ENCODE results near the gene OSBPL2. TPM values are rescaled to one million over a fixed set of nuclear protein-coding genes. Genes with fewer than 3 reads are reported as not detected.

Gene OSBPL2
- polyA plus RNA-seq, 4 donors: 30.2 to 38.4 (median 34.5) TPM

- no peak for DNase-seq (ENCODE audit: low read depth in 4 of 4, low spot score in 3 of 4)
These were observed 32.5 kb upstream of the OSBPL2 start for GRCh38 chr20:62205618-62206387.

- no peak for DNase-seq (ENCODE audit: low read depth in 4 of 4, low spot score in 3 of 4)
These were observed 31.9 kb upstream of the OSBPL2 start for GRCh38 chr20:62206388-62206775.

DNA sequence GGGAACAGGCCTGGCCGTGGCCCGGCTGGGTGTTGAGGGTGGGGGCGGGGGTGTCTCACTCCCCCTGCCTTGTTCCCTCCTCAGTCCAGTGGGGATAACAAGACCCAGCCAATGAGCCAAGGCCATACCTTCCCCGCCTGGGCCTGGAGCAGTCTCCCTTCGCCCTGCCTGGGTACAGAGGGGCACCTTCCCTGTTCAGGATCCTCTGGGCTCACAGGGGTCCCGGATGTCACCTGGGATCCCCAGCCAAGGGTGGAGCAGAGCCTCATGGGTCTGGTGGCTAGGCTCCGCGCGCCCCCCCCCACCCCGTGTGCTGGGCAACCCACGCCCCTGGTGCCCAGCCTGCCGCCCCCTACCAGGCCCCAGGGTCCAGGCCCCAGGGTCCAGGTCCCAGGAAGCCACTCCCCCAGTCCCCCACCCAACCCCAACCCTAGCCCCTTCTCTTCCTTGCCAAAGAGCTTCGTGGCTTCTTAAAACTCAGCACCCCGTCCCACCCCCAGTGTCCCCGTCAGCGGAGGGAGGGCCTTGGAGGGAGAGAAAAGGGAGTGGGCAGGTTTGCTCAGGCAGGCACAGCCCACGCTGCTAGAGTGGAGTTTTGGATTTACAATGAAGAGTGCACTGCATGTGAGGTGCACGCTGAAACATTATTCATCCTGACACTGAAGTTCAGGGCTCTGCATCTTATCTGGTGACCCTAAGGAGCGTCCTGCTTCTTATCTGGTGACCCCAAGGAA, 30.1 kb upstream of the OSBPL2 start:
- DNase-seq (ENCODE audit: low read depth in 4 of 4, low spot score in 3 of 4): no peak

DNA sequence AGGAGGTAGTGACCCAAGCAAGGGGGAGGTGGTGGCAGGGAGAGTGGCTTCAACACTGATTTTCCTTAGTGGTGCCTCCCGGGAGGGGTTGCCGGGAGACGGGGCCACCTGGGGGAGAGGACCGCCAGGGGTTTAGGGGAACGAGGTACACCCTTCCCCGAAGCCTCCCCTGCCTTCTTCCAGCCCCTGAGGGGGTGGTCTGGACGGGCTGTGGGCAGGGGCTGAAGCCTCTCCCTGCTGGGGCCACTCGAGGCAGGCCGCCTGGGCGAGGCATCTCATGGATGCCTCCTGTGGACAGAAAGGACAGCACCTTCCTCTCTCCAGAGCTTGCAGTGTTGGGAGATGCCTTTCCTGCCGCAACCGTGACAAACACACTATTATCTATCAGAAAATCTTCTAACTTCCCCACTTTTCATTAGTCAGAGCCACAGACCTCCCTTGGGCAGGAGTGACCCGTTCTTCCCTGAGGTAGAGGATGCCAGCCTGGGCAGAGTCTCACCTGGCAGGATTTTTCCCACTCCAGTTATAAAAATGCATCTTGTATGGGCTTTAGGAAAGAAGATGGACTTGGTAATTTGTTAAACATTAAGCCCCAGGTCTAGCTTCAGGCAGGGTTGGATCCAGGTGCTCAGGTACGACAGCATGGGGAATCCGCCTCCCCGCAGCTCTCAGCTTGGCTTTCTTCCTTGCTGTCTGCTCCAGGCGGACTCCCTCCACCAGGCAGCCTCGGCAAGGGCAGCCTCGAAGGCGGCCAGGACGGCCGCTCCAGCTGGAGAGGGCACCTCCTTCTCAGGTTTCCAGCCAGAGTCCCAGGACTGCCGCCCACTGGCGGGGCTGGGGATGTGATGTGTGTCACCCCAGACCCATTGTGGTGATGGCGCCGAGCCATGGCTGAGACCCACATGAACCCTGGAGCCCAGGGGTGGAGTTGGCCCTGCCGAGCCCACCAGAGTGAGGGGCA, 29.2 kb upstream of the OSBPL2 start:
- DNase-seq (ENCODE audit: low read depth in 4 of 4, low spot score in 3 of 4): no peak

DNA sequence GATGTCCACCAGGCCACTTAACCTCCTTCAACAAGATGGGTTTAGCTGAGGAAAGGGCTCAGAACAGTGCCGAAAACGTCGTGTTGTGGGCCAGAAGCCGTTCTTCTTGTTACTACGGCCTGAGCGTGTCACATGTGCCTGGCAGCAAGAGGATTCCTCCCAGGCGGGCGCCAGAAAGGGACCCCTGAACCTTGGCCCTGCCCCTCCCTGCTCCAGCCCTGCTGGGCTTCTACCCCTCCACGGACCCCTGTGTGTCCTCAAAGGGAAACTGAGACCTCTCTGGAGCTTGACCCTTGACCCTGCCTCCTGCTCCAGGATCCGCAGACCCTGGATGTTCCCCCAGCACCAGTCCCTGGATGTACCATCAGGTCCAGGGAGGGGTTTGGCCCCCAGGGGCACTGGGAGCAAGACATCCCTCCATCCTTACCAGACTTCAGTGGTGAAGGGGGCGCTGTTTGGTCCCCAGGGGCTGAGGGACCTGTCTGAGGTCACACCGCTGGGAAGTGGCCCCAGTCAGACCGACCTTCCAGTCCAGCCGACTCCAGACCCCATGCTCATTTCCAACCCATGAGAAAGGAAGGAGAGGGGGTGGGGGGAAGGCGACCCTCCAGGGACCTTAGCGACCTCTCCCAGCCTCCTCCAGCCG, 28.3 kb upstream of the OSBPL2 start:
- DNase-seq (ENCODE audit: low read depth in 4 of 4, low spot score in 3 of 4): no peak

GRCh38 chr20:62210496-62210855, 27.8 kb upstream of the OSBPL2 start:
- no peak for DNase-seq (ENCODE audit: low read depth in 4 of 4, low spot score in 3 of 4)

GRCh38 chr20:62211216-62211615, 27.1 kb upstream of the OSBPL2 start:
- DNase-seq (ENCODE audit: low read depth in 4 of 4, low spot score in 3 of 4): no peak

GRCh38 chr20:62211769-62212288, 26.5 kb upstream of the OSBPL2 start:
- DNase-seq (ENCODE audit: low read depth in 4 of 4, low spot score in 3 of 4): no peak

DNA sequence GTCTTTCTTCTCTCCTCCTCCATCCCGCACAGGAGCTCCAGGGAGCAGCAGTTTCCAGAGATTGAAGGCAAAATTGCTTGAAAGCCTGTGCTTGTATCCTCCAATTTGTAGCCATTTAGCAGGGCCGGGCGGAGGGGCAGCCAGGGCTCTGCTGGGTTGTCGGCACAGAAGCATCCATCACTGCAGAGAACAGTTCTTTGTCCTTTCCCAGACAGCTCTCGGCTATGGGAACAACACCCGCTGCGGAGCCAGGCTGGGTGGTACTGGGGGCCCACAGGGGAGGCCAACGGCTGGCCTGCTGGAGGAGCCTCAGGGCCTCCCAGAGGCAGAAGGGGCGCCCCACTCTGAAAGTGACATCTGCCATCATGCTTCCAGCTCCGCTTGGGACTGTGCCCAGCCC, 26.0 kb upstream of the OSBPL2 start:
- no peak for DNase-seq (ENCODE audit: low read depth in 4 of 4, low spot score in 3 of 4)

DNA sequence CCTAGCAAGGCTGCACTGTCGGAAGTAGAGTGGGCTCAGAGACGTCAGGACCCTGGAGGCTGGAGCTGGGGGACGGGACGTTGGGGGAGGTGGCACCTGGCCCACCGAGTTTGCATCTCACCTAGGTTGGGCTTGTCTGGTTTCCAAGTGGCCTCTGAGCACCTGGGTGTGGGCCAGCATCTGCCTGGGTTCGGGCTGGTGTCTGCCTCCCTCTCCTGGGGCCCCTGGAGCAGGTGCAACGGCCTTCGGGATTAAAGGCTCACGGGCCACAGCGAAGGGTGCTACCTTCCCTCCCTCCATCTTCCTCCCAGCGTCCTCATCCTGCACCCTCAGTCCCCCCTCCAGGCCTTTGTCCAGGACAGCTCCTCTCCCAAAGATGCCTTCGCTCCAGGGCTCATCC, 24.3 kb upstream of the OSBPL2 start:
- DNase-seq (ENCODE audit: low read depth in 4 of 4, low spot score in 3 of 4): no peak

GRCh38 chr20:62215020-62215990, 23.0 kb upstream of the OSBPL2 start:
- DNase-seq (ENCODE audit: low read depth in 4 of 4, low spot score in 3 of 4): no peak

GRCh38 chr20:62215991-62216635, 22.2 kb upstream of the OSBPL2 start:
- DNase-seq (ENCODE audit: low read depth in 4 of 4, low spot score in 3 of 4): no peak

DNA sequence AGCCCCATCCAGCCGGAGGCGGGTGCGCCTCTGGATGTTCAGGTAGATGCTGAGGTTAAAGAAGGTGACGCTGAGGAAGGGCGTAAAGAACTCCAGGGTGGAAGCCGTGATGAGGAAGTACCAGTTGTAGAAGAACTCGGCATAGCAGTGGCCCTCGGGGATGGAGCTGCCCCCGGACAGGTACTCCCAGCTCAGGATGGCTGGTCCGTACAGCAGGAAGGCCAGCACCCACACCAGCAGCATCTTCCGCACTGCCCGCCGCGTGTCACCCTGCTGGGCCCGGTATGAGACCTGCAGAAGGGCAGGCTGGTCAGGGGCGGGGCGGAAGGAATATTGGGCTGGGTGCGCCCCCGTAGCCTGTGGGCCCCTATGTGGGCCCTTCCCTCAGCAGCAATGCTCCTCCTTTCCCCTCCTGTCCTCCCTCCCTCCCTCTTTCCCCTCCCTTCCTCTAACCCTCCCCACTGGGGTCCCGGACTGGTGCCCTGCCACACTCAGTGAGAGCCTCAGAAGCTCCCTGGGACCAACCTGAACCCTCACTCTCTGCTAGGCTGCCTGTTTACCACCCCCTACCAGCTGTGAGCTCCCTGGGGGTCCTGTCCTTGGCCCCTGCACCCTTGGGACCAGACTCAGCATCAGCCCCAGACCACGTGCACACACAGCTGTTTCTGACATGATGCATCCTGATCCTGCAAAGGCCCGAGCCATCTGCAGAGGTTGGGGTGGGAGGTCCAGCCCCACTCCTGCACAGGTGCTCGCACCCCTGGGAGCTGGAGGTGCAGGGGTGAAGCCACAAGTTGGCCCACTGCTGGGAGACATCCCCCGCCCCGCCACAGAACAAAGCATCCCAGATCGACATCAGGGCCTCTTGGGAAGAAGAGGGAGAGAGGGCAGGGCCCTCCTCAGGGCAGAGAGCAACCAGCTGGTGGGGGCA, 21.4 kb upstream of the OSBPL2 start:
- no peak for DNase-seq (ENCODE audit: low read depth in 4 of 4, low spot score in 3 of 4)

DNA sequence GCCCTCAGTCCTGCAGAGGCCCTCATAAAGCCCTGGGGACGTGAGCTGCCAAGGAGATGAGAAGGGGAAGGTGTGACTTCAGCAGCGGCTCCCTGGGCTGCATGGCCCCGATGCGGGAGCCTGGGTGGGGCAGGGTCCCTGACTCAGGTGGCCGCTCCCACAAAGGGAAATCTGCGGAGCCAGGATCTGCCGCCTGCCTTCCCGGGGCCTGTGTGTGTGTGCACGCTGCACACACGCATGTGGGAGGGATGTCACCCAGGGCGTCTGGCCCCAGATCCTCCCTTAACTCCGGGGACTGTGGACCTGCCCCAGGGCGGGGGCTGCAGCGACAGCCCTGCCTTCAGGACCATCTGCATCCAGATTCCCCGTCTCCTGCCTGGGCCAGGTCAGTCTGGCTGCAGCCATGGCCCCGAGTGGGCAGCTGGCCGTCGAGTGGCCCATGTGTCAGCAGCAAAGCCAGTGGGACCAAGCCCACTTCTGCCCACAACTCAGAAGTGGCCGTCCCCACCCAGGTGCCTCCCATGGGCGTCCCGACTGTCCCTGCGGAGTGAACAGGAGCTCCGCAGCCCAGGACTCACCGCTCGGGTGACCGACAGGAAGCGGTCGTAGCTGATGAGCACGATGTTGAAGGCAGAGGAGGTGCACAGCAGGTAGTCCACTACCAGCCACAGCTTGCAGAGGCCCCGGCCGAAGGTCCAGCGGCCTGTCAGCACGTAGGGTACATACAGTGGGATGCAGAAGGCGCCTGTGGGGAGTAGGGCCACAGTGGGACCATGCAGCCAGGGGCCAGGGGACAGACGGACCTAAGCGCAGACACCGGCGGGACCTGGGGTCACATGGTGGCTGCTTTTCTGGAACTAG, 20.2 kb upstream of the OSBPL2 start:
- no peak for DNase-seq (ENCODE audit: low read depth in 4 of 4, low spot score in 3 of 4)

DNA sequence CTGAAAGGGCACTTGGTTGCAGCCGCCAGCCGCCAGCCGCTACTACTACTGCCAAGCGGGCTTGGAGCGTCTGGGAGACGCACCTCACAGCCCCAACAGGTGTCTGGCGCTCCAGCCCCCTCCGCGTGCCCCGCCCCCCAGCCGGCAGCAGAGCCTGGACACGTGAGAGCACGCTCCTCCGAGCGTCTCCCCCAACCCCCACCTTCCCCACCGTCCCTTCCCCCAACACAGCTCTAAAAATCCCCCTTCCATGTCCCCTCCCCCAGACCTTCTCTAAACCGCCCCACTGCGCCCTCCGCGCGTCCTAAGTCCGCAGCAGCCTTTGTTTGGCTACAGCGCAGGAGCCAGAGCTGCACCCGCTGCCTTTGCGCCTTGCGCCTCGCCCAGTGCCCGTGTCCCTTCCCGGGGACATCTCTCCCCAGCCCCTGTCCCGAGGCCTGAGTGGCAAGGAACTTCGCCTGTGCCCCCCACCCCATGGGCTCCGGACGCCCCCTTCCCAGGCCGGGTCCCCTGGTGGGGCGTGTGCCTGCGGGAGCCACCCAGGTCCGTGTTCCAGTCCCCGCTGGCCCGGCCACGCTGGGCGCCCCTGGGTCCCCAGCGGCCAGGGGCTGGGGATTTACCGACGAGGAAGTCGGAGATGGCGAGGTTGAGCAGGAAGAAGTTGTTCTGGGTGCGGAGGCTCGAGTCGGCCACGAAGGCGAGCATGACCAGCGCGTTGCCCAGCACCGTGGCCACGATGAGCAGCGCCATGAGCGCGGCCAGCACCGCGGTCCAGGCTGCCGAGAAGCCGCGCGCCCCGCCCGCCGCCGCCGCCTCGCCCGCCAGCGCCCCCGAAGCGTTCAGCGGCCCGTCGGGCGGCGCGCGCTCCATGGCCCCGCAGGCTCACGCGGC, 19.0 kb upstream of the OSBPL2 start:
- no peak for DNase-seq (ENCODE audit: low read depth in 4 of 4, low spot score in 3 of 4)

Measured in right renal pelvis (tissue), 4 donors.